NCI-H446 (cell line): ENCODE results near the gene ZNF423.

ENCODE experiments used
- DNase-seq, 2 experiments: peaks; one replicate each; lab custom pipeline; 2025; lab: John Stamatoyannopoulos, UW

The ZNF423 gene

GRCh38 chr16:49530427-49530970, 325.4 kb downstream of the ZNF423 start:
- DNase-seq = no peak

DNA sequence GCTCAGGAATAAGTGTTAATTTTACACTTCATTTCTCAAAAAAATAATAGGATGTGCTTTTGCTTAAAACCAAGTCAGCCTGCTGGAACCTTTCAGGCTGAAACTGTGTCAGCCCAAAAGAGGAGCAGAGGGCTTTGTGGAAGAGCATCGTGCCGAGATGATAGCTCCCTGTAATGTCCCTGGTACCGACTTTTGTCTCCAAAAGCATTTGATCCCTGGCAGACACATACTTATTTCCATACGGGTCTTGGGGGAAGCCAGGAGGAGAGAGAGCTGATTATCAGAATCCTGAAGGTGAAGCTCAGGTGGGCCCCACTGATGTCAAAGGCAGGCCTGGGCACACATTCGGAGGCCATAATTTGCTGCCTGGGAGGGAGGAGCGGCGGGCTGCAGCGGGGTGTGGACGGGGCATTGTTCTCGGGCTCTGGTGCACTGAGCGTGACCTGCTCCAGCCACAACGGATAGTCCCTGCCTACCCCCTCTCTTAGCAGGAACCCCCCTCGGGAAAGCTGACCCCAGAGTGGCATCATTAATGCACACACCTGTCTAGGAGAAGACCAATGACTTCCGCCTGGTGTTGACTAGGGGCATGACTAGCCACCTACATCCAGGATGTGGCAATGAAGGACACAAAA, 326.4 kb downstream of the ZNF423 start:
- DNase-seq = no peak

GRCh38 chr16:49528866-49529288, 327.0 kb downstream of the ZNF423 start:
- no peak for DNase-seq

GRCh38 chr16:49528060-49528865, 327.6 kb downstream of the ZNF423 start:
- DNase-seq = no peak

DNA sequence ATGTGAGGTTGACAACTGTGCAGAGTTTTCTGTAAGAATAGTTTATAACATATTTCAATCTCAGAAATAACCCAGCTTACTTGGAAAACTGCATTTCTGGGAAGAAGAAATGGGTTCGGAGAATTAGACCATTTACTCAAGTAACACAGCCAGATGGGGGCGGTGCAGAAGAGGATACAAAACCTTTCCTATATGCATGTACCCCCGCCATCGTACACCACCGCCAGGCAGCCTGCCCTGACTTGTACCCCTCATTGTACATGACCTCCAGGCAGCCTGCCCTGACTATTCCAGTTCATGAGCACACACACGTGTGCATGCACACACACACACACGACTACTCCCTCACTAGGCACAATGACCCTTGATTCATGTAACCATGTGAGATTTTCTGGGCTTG, 328.3 kb downstream of the ZNF423 start:
- no peak for DNase-seq

- DNase-seq = no peak
Observed at GRCh38 chr16:49526860-49527365, 329.0 kb downstream of the ZNF423 start.

GRCh38 chr16:49524947-49525315, 331.0 kb downstream of the ZNF423 start:
- DNase-seq = peak in 1 of 2 experiments; percentile 35

DNA sequence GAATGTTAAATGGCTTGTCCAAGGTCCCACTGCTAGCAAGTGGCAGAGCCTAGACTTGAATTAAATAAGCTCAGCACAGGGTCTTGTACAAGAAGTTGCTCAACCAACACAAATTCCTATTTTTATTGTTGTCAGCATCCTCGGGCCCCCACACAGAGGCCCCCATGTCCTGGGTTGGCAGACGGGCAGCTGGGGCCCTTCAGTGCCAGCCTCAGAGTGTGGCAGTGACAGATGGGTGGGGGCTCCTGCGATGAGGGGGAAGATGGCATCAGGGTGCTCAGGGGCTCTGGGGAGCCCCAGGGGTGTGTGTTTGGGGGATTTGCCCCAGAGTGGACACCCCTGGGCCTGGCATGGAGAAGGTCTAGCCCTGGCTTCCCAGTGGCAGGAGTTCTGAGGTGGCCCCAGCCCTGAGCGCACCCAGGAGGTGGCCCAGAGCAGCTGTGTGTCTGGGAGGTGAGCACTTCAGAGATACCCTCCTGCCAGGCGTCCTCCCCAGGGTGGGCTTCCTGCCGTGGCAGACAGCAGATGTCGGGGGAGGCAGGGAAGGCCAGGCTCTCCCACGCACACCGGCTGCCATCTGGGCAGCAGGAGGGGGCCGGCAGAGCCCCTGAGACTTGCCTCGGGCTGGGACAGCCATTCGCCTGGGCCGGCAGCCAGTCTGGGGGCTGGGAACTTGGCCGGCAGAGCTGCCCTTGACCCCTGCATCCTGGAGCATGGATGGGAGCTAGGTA, 331.5 kb downstream of the ZNF423 start:
- DNase-seq = peak in 1 of 2 experiments; percentile 66

GRCh38 chr16:49523435-49524159, 332.3 kb downstream of the ZNF423 start:
- no peak for DNase-seq

GRCh38 chr16:49521734-49522325, 334.1 kb downstream of the ZNF423 start:
- no peak for DNase-seq

GRCh38 chr16:49520492-49521038, 335.3 kb downstream of the ZNF423 start:
- no peak for DNase-seq

DNA sequence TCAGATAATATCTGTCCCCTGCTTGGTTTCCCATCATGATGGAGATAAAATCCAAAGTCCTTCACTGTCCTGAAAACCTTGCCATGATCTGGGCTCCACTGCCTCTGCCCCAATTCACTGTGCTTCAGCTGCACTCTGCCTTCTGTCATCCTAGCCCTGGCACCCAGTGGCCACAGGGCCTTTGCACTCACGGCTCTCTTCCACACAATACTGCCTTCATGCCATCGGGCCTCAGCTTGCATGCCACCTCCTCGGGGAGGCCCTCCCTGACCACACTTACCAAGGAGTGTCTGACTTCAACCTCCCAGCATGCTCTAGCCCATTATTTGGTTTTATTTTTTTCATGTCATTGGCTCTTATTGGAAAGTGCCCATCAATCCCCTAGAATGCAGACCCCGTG, 336.2 kb downstream of the ZNF423 start:
- no peak for DNase-seq

GRCh38 chr16:49519008-49519656, 336.8 kb downstream of the ZNF423 start:
- DNase-seq = no peak

- no peak for DNase-seq
Observed at GRCh38 chr16:49516382-49517036, 339.4 kb downstream of the ZNF423 start.

DNA sequence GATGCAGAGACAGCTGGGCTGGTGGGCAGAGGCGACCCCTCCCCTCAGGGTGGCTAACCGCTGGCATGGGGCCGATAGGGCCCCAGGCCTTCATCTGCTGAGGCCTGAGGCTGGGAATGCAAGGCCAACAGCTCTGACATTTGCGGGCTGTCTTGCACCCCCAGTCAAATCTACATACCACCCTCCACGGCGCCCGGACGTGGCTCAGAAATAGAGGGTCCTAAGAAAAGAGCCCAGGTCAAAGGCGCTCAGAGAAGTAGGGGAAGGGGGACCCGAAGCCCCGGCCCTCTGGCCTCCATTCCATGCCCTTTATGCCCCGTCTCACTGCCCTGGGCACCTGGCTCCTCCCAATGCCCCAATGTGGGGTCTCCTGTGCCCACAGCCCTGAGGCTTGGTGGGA, 340.1 kb downstream of the ZNF423 start:
- DNase-seq = no peak

GRCh38 chr16:49515016-49515565, 340.8 kb downstream of the ZNF423 start:
- no peak for DNase-seq

GRCh38 chr16:49514073-49514980, 341.6 kb downstream of the ZNF423 start:
- DNase-seq = peak in 1 of 2 experiments; percentile 37

- peak in 1 of 2 experiments; percentile 39 for DNase-seq
Observed at GRCh38 chr16:49513040-49513439, 342.9 kb downstream of the ZNF423 start.
